K562 (cell line): ENCODE results near the gene HOXB6. TPM values are rescaled to one million over a fixed set of nuclear protein-coding genes. Genes with fewer than 3 reads are reported as not detected.
A peak's percentile ranks its signal among the peaks of the same experiment; 100 is the strongest.

Source experiments
- CBFA2T2 ChIP-seq: fragments of 450-650 bp; conservative IDR thresholded peaks from 2 replicates; pipeline ENCODE4 v1.6.1; 2017; ENCODE audit warnings: mild to moderate bottlenecking
- CBX2 ChIP-seq: fragments of 200-600 bp; sonication (generic); IDR thresholded peaks from one replicate; pipeline ENCODE4 v1.6.1; 2012; ENCODE audit warnings: mild to moderate bottlenecking, low read length, inconsistent platforms; ENCODE audit not compliant: insufficient read depth, poor library complexity, severe bottlenecking
- DIDO1 ChIP-seq: fragments of 450-650 bp; IDR thresholded peaks from 2 replicates; pipeline ENCODE4 v1.6.1; 2016; ENCODE audit warnings: low read depth, missing biosample characterization, missing genetic modification characterization
- E2F5 ChIP-seq: sonication (generic); formaldehyde crosslinking; IDR thresholded peaks from 2 replicates; pipeline ENCODE4 v1.8.0; 2022; ENCODE audit warnings: mild to moderate bottlenecking, missing genetic modification reagents
- FOXK2 ChIP-seq, 2 experiments: fragments of 450-650 bp; IDR thresholded peaks in 1 of 2; conservative IDR thresholded peaks in 1 of 2; 2 replicates each; pipeline ENCODE4 v1.6.1; 2016; ENCODE audit warnings: low read depth in 2 of 2, mild to moderate bottlenecking in 1 of 2
- GTF2A2 ChIP-seq: IDR thresholded peaks from 2 replicates; pipeline ENCODE4 v1.6.1; 2016; ENCODE audit warnings: mild to moderate bottlenecking, missing genetic modification characterization, missing compliant biosample characterization
- HSF4 ChIP-seq: fragments of 250-450 bp; sonication (Bioruptor Pico); IDR thresholded peaks from 2 replicates; pipeline ENCODE4 v2.1.2; 2022; ENCODE audit warnings: mild to moderate bottlenecking, moderate library complexity, borderline replicate concordance
- MAFF ChIP-seq: IDR thresholded peaks from 2 replicates; pipeline ENCODE4 v1.6.1; 2012; ENCODE audit warnings: low read length, improper control_type of control experiment
- NEUROD1 ChIP-seq: fragments of 150-350 bp; IDR thresholded peaks from 2 replicates; pipeline ENCODE4 v1.6.1; 2014; ENCODE audit warnings: borderline replicate concordance, low read length, low read depth; ENCODE audit not compliant: partially characterized antibody
- PCBP2 ChIP-seq: fragments of 200-400 bp; formaldehyde crosslinking; IDR thresholded peaks from 2 replicates; pipeline ENCODE4 v1.6.1; 2018; ENCODE audit warnings: low read length, low read depth, mild to moderate bottlenecking, moderate library complexity; ENCODE audit not compliant: poor library complexity, severe bottlenecking
- PHF8 ChIP-seq: fragments of 200-600 bp; sonication (generic); IDR thresholded peaks from 2 replicates; pipeline ENCODE4 v1.6.1; 2012; ENCODE audit warnings: mixed run types, mild to moderate bottlenecking, inconsistent platforms, low read length, moderate library complexity, borderline replicate concordance
- PPARD ChIP-seq: fragments of 250-450 bp; sonication (Bioruptor Pico); IDR thresholded peaks from 2 replicates; pipeline ENCODE4 v1.8.0; 2022; ENCODE audit warnings: inconsistent platforms, mild to moderate bottlenecking, moderate library complexity
- TAL1 ChIP-seq: fragments of 450-650 bp; IDR thresholded peaks from 2 replicates; pipeline ENCODE4 v1.6.1; 2016; ENCODE audit warnings: mild to moderate bottlenecking
- ZNF174 ChIP-seq: fragments of 250-450 bp; sonication (Bioruptor Pico); IDR thresholded peaks from 2 replicates; pipeline ENCODE4 v1.4.0; 2020; ENCODE audit warnings: mild to moderate bottlenecking
- ZNF184 ChIP-seq: sonication (generic); formaldehyde crosslinking; IDR thresholded peaks from 2 replicates; pipeline ENCODE4 v1.5.0; 2020; ENCODE audit warnings: missing genetic modification reagents
- ZNF24 ChIP-seq: fragments of 450-650 bp; IDR thresholded peaks from 2 replicates; pipeline ENCODE4 v1.6.1; 2016
- ZNF280B ChIP-seq: fragments of 250-450 bp; sonication (Bioruptor Pico); IDR thresholded peaks from 2 replicates; pipeline ENCODE4 v1.5.1; 2021; ENCODE audit warnings: mild to moderate bottlenecking
- ZNF668 ChIP-seq: fragments of 250-450 bp; sonication (Bioruptor Pico); IDR thresholded peaks from 2 replicates; pipeline ENCODE4 v1.8.0; 2022; ENCODE audit warnings: mild to moderate bottlenecking, inconsistent platforms
- ZNF699 ChIP-seq: fragments of 250-450 bp; sonication (Bioruptor Pico); IDR thresholded peaks from 2 replicates; pipeline ENCODE4 v1.8.0; 2021; ENCODE audit warnings: mild to moderate bottlenecking, moderate library complexity; ENCODE audit not compliant: insufficient replicate concordance
- ZNF764 ChIP-seq: fragments of 250-450 bp; sonication (Bioruptor Pico); IDR thresholded peaks from 2 replicates; pipeline ENCODE4 v1.4.0; 2020; ENCODE audit warnings: low read depth, mild to moderate bottlenecking, moderate library complexity
- polyA plus RNA-seq, 8 experiments: library from polyadenylated mRNA; depleted of rRNA in 4 of 8; stranded (reverse) in 5 of 8; unstranded in 3 of 8; fragments of >200 nt; fragmentation: Nextera tagmentation in 2 of 8; fragmentation: Illumina TruSeq in 1 of 8; extraction: Ambion mirVana in 2 of 8; extraction: Trizol in 1 of 8; gene quantifications; 2 replicates each; pipeline versions ENCODE4 v1.2.1 to v1.2.3, GENCODE V29; 2011 to 2014; ENCODE audit warnings: inconsistent platforms in 1 of 8, missing spikeins in 1 of 8
- total RNA-seq, 7 experiments: library from RNA; depleted of rRNA in 6 of 7; stranded (reverse); fragments of >200 nt in 6 of 7; fragmentation: Illumina TruSeq in 2 of 7; extraction: Trizol in 2 of 7; gene quantifications; 2 replicates each; pipeline versions ENCODE4 v1.2.1 to v1.2.3, GENCODE V29; 2011 to 2021; ENCODE audit warnings: low replicate concordance in 1 of 7
- TF ChIP-seq, protein P1 (sequence below): fragments of 450-650 bp; formaldehyde crosslinking; IDR thresholded peaks from 2 replicates; pipeline ENCODE4 v1.4.0; 2022; ENCODE audit warnings: missing genetic modification characterization
- TF ChIP-seq, protein P2 (sequence below): IDR thresholded peaks from 3 replicates; pipeline ENCODE4 v1.6.1; 2011; ENCODE audit warnings: borderline replicate concordance, mild to moderate bottlenecking; ENCODE audit not compliant: insufficient read length, insufficient read depth

HOXB6 gene
- total and polyA plus RNA-seq, 9 of the 15 experiments (the other 6 are each of a cell fraction or from before 2014, with no cell fraction given): 1.2 to 14.8 (median 4.9) TPM

GRCh38 chr17:48555258-48556228 is 49.2 kb downstream of the HOXB6 start (continued):
- TF ChIP-seq ZNF24 (no peak), ZNF184 (CRISPR knock-in tag) (no peak), HSF4 (CRISPR knock-in tag) (no peak), ZNF280B (CRISPR knock-in tag) (no peak), DIDO1 (tag) (no peak), GTF2A2 (tag) (no peak), ZNF699 (CRISPR knock-in tag) (no peak), PHF8 (peak; percentile 17; the same call in 1 of the 2 replicates), CBFA2T2 (peak; percentile 50), FOXK2 (conservative IDR thresholded peaks at IDR 0.05 in 1 of 2, IDR thresholded peaks at IDR 0.05 in 1 of 2; ENCODE audit: low read depth in 2 of 2) (peak; percentile 17 to 73; a peak in 1 of 4 replicates), ZNF668 (CRISPR knock-in tag) (no peak), ZNF764 (CRISPR knock-in tag) (no peak), MAFF (no peak), E2F5 (CRISPR knock-in tag) (no peak), ZNF174 (no peak), PPARD (CRISPR knock-in tag) (no peak), TAL1 (peak; percentile 6; the same call in 1 of the 2 replicates), PCBP2 (no peak), CBX2 (no peak), NEUROD1 (peak; percentile 96)
- TF ChIP-seq, protein P1, sequence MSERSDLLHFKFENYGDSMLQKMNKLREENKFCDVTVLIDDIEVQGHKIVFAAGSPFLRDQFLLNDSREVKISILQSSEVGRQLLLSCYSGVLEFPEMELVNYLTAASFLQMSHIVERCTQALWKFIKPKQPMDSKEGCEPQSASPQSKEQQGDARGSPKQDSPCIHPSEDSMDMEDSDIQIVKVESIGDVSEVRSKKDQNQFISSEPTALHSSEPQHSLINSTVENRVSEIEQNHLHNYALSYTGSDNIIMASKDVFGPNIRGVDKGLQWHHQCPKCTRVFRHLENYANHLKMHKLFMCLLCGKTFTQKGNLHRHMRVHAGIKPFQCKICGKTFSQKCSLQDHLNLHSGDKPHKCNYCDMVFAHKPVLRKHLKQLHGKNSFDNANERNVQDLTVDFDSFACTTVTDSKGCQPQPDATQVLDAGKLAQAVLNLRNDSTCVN: peak; percentile 65; the same call in 1 of the 2 replicates
- TF ChIP-seq, protein P2, sequence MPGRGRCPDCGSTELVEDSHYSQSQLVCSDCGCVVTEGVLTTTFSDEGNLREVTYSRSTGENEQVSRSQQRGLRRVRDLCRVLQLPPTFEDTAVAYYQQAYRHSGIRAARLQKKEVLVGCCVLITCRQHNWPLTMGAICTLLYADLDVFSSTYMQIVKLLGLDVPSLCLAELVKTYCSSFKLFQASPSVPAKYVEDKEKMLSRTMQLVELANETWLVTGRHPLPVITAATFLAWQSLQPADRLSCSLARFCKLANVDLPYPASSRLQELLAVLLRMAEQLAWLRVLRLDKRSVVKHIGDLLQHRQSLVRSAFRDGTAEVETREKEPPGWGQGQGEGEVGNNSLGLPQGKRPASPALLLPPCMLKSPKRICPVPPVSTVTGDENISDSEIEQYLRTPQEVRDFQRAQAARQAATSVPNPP: no peak
